KOPT-K1 (cell line): ENCODE results near the gene TPX2.

Source experiments
- H3K27ac ChIP-seq: fragments of 200-600 bp; sonication (generic); 2 replicates; pipeline ENCODE4 v1.5.1; 2016; ENCODE audit warnings: antibody characterized with exemption, mild to moderate bottlenecking, low read depth, low read length; ENCODE audit not compliant: poor library complexity, severe bottlenecking
- H3K36me3 ChIP-seq: fragments of 200-600 bp; sonication (generic); 2 replicates; pipeline ENCODE4 v1.5.1; 2017; ENCODE audit warnings: antibody characterized with exemption, mild to moderate bottlenecking, low read length, moderate library complexity; ENCODE audit not compliant: insufficient read depth
- H3K9me3 ChIP-seq: fragments of 200-600 bp; sonication (generic); 2 replicates; pipeline ENCODE4 v1.5.1; 2017; ENCODE audit warnings: antibody characterized with exemption, low read length, mild to moderate bottlenecking; ENCODE audit not compliant: insufficient read depth, poor library complexity, severe bottlenecking

Gene TPX2

DNA sequence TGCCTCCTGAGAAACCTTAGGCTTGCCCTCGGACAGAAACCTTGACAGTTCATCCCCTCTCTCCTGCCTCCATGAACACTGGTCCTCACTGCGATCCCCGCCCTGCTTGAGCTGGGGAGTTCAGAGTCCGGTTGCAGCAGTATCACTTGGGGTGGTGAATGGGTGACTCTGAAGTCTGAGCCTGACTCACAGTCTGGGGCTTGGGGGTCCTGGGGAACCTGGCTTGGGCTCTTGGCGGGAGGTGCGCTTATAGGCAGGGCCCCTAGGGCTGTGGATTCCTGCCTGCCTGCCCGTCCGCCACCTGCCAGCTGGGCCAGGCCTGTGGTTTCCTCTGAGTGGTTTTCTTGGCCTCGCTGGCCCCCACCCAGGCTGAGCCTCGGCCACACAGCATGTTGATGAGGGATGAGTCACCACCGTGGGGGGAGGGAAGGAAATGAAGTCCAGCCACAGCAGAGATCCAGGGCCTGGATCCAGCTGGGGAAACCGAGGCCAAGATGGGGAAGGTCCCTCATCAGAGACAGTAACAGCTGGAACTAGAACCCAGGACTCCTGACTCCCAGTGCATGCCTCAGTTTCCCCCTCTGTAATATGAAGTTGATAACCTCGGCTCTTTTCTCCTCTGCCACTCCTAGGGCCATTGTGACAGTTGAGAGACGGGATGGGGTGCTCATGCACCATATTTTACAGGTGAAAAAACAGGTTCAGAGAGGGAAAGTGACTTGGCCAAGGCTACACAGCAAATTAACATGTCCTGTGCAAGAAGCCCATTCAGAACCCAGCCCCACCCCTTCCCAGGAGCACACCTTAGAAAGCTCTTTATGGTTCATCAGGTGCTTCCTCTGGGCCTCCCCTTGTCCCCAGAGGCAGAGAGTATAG is 97.1 kb downstream of the TPX2 start:
- Histone ChIP-seq H3K36me3 (no peaks in the 10 kb centered on the region), H3K27ac (no peak overlapping the region), H3K9me3 (no peaks in the 10 kb centered on the region)

DNA sequence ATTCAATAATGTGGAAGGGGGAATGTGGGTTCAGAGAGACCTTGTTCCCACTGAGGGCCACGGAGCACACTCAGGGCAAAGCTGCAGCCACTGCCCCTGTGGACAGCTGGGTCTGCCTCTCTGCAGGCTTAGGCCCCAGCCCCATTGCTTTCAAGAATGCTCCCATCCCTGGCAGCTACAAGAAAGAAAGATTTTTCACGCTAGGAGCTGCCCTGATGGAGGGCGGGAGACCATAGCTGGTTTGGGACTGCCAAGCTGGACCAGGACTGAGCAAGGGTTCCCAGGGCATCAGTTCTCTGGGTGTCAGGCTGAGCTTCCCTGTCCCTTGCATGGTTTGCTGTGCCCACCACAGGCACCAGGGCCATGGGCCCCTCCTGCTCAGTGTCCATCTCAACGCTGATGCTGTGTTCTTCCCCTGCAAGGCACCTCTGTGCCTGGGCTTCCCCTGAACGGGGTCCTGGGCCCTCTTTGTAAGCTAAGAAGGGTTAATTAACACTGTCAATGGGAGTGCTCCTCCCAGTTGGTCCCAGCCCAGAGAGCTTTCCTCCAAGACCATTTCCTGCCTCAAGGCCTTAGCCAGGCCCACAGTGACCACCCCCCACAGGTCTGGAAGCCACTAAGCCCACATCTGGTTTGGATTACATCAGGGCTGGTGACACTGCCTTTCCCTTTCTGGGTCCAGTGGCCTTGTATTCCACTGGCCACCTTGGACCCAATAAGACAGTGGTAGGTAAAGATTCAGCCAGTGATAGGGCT is 97.9 kb downstream of the TPX2 start:
- Histone ChIP-seq H3K27ac (no peak overlapping the region), H3K36me3 (no peaks in the 10 kb centered on the region), H3K9me3 (no peaks in the 10 kb centered on the region)

DNA sequence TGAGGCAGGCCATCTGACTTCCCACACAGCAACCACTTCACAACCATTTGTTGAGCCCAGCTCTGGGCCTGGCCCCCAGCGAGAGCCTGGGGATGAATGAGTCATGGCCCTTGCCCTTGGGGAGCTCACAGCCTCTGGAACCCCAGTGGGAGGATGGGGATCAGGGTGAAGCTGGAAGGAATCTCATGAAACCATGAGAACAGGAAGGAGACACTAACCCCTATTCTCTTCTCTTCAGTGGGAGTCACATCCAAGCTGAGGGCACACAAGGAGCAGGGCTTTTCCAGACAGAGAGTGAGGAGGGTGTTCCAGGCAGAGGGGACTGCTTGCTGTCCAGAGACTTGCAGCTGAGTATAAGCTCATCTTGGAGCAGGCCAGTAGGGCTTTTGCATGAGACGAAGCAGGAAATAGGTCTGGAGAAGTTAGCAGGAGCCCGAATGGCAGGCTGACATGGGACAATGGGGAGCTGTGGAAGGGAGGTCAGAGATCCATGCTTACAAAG is 98.9 kb downstream of the TPX2 start:
- Histone ChIP-seq H3K27ac (no peak overlapping the region), H3K9me3 (no peaks in the 10 kb centered on the region), H3K36me3 (no peaks in the 10 kb centered on the region)

DNA sequence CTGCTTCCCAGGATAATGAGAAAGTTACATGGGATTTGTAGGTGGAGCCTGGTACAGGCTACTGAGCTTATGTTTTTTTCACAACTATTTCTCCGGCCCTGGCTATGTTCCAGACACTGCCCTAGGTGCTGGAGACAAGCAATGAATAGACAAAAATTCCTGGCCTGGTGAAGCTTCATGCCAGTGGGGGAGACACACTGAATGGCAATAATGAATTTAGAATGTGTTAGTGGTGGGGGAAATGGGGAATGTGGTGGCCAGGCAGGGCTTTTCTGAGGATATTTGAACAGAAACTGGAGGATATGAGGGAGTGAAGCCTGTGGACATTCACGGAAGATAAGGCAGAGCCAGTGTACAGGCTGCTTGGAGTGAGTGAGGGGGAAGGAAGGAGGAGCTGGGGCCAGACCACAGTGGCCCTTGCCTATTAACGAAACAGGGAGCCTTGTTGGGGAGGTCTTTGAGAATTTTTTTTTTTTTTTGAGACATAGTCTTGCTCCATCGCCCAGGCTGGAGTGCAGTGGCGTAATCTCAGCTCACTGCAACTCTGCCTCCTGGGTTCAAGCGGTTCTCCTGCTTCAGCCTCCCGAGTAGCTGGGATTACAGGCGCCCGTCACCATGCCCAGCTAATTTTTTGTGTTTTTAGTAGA is 99.7 kb downstream of the TPX2 start:
- Histone ChIP-seq H3K27ac (no peak overlapping the region), H3K36me3 (no peaks in the 10 kb centered on the region), H3K9me3 (no peaks in the 10 kb centered on the region)

DNA sequence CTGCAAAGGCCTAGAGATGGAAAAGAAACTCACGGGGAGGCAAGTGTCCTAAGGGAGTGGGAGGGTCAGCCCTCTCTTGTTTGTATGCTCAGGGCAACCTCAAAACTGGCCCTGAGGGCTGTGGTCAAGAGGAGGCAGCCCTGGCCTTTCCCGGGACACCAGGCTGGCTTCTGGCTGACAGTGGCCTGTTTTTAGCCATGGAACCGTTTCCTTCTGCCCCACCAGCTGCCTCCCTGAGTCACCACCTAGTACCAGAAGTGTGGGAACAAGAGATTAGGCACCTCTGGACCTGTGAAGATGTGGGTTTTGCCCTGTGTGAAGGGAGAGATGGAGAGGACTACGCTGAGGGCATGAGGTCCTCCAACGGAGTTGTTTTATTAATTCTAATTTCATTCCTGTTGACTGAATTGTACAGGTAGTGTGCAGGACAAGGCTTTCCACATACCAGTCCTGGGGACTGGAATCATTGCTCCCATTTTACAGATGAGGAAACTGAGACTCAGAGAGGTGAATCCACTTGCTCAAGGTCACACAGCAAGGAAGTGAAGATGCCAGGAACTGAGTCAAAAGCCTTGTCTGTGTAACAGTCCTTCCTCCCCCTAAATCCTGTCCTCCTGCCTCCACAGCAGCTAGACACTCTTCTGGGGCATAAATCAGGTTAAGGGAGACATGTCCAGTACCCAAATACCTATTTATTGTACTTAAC is 100.8 kb downstream of the TPX2 start:
- no peak overlapping the region for H3K27ac ChIP-seq
- no peaks in the 10 kb centered on the region for H3K36me3 ChIP-seq

DNA sequence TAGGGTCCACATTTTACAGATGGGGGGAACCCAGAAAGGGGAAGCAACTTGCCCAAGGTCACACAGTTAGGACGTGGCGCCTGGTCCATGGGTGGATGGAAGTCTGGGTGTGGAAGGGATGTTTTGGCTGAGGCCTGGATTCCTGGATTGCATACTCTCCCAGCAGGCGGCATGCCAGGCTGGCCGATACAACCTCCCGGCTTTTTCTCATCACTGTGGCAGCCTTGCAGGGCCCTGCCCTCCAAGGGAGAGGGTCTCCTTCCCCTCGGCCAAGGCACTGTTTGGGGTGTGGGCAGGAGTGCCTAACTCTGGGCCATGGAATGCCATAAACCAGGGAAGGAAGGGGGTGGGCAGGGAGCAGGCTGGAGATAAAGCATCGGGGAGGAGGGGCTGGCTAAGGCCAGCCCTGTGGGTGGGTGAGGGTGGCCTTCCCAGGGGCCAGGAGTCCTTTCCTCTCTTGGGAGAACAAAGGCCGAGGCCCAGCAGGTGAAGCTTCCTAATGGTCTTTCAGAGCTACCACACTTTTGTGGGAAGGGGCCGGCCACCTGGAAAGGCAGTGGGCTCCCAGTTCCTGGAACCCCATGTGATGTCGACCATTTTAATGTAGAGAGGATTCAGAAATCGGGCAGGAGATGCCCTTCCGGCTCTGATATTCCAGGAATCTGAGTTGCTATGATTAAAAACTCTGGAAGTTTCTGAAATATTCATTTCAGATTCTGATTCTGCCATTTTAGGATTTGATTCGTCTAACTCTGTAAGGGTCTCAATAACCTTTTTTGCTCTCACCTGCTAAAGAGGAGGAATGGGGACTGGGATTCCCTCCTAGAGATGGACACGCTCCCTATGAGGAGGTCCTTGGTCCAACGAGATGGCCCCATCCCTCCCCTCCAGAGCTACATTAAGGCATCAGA is 102.1 kb downstream of the TPX2 start:
- H3K9me3 ChIP-seq: no peaks in the 10 kb centered on the region
- H3K27ac ChIP-seq: no peak overlapping the region
- no peaks in the 10 kb centered on the region for H3K36me3 ChIP-seq

More for the DNA sequence above, 100.8 kb downstream of the TPX2 start:
- H3K9me3 ChIP-seq: no peaks in the 10 kb centered on the region

DNA sequence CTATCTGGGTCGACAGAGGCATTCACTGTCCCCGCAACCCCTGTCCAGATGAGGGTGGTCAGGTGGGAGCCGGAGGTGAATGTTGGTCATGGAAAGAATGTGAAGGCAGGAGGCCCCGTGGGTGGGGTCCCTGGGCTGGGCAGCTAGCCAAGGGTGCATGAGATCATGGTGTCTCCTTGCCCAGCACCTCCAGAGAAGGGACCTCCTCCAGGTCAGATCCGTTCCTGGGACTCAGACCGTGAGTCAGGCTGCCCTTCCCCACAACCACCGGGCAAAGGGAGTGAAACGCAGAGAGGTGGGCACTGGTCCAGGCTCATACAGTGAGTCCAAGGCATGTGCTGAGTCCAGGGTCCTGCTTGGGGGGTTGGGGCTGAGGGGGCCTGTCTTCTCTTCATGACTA is 102.8 kb downstream of the TPX2 start:
- H3K9me3 ChIP-seq: no peaks in the 10 kb centered on the region
- no peak overlapping the region for H3K27ac ChIP-seq
- H3K36me3 ChIP-seq: no peaks in the 10 kb centered on the region

DNA sequence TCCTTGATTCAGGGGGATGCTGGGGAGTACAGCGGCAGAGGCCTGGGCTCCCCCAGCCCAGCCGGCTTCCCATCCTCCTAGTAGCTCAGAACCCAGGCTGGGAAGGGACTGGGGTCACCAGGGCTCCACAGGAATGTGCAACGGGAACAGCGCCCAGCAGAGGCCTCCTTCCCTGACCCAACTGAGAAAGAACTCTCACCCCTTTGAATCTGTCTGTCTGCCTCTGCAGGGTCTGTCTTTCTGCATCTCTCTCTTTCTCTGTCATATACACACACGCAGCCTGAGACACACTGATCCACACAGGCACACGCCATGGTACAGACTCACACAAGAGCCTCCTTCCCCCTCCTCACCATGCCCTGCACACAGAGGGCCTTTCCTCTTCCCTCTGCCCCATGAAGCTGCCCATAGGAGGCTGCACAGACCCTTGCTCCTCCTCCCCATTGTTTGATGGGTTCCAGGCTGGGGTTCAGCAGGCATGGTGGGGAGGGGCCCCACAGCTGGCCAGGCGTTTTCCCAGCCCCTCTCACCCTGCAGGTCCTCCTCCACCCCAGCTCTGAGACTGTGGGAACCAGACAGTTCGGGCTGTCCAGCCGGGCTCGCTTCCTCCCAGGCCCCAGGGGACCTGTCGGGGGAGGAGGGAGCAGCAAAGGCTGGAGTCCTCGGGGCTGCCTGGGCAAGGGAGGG is 103.5 kb downstream of the TPX2 start:
- Histone ChIP-seq H3K9me3 (no peaks in the 10 kb centered on the region), H3K27ac (no peak overlapping the region), H3K36me3 (no peaks in the 10 kb centered on the region)

DNA sequence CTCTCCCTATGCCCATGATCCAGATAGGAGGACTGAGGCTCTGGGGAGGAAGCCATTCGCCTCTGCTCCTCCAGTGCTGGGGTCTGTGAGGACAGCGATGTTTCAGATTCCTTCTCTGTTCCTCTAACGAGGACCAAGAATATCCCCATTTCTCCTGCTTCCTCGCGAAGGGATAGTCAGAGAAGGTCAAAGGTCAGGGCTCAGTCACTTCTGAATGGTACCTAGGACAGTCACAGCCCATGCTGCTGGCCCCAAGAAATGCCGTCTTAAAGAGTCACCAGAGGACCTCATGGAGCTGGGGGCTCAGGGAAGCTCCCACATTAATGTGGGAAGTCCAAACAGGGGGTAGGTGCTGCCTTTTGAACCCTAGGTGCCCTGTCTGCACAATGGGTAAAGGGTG is 104.2 kb downstream of the TPX2 start:
- Histone ChIP-seq H3K9me3 (no peaks in the 10 kb centered on the region), H3K36me3 (no peaks in the 10 kb centered on the region), H3K27ac (no peak overlapping the region)

DNA sequence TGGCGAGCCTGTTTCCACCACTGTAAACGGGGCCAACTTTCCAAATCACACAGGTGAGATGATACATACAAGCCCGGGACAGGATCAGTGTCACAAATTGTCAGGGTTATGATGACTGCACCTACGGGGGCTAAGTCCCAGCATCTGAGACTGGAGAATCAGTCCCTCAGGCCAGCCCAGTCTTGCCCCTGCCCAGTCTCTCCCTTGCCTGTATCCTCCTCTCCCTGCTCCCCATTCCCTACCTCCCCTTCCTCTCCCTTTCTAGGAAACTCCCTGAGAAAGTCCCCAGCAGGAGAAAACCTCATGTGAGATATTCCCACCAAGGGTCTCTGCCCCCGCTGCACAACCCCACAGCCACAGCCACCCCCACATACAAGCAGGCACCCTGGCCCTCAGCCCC is 104.8 kb downstream of the TPX2 start:
- Histone ChIP-seq H3K9me3 (no peaks in the 10 kb centered on the region), H3K36me3 (no peaks in the 10 kb centered on the region), H3K27ac (no peak overlapping the region)

DNA sequence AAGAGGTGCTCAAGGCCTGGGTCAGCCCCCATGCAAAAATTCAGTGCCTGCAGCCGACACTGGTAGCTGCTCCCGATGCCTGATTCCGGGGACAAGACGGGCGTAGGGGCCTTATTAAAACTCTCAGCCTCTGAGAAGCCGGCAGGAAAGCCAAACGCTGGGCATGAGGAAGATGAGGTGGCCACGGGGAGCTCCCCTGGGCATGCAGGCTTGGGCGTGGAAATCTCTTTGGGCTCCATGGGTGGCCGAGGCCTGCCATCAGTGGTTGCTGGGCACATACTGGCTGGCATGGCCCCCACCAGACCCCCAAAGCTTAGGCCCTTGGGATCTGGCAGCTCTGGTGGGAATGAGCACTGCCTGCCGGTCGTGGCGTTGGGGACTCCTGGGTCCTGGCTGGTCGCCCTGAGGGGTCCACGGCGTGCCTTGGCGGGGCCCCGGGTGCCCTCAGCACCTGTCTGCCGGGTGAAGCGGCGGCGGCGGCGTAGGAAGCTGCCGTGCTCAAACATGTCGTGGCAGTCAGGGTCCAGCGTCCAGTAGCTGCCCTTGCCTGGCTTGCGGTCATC is 105.7 kb downstream of the TPX2 start:
- Histone ChIP-seq H3K27ac (no peak overlapping the region), H3K9me3 (no peaks in the 10 kb centered on the region), H3K36me3 (no peaks in the 10 kb centered on the region)

DNA sequence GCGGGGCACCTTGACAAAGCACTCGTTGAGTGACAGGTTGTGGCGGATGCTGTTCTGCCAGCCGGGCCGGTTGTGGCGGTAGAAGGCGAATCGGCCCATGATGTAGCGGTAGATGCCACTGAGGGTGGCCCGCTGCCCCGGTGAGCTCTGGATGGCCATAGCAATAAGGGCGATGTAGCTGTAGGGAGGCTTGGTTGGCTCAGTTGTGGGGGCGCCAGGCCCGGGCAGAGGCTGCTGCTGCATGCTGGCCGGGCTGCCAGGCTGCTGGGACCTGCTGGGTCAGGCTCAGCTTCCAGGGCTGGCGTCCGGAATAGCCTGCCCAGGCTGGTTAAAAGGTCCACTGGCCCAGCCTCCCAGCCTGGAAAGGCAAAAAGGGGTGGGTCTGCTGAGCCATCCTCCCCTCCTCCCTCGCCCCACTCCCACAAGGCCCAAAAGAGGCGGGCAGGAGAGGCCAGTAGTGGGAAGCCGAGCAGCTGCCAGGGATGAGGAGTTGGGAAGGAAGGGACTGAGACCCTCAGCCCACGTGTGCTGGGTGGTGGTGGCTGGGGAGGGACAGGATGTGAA is 106.3 kb downstream of the TPX2 start, which contains the start of gene FOXS1:
TSS of gene FOXS1 (minus strand) at position 305 of the 564 bp plus-strand sequence. CDS start at position 243, 62 bp downstream.
- Histone ChIP-seq H3K27ac (no peak within 1 kb of the TSS), H3K9me3 (no peaks in the 10 kb centered on the region), H3K36me3 (no peaks in the 10 kb centered on the region)

DNA sequence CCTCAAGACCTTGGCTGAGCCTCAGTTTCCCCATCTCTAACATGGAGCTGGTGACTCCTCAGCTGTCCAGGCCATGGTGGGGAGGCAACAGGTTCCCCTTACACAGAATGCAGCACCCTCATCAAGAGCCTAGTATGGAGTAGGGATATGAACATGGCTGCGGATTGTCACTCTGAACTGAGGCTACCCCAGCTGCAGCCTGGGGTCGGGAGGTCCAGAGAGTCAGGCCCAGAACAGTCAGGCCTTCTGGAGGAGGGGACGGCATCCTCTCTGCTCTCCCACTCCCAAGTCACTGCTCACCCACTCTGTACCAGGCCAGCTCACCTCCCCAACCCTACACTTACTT is 107.7 kb downstream of the TPX2 start:
- Histone ChIP-seq H3K36me3 (no peaks in the 10 kb centered on the region), H3K27ac (no peak overlapping the region), H3K9me3 (no peaks in the 10 kb centered on the region)
